Gastrocnemius medialis (tissue), 4 donors: ENCODE measurements around the gene CTDSPL. TPM values are rescaled to one million over a fixed set of nuclear protein-coding genes. Genes with fewer than 3 reads are reported as not detected.

Experiments used
- ATAC-seq, 2 donors: fragments of 150-250 bp; one replicate each; pipeline ENCODE4 v1.9.1; 2016
- DNase-seq, 2 donors: peaks; one replicate each; pipeline ENCODE4 v3.0.0-alpha.2; 2019
- H3K27ac ChIP-seq, 4 donors: fragments of 200-600 bp; sonication (generic); 1 replicate in 1 of 4; 2 replicates in 3 of 4; pipeline ENCODE4 v1.5.1; 2016 to 2018; ENCODE audit warnings: mild to moderate bottlenecking in 2 of 4, moderate library complexity in 1 of 4
- H3K27me3 ChIP-seq, 3 donors: fragments of 200-600 bp; sonication (generic) in 2 of 3; 1 replicate in 1 of 3; 2 replicates in 2 of 3; pipeline versions ENCODE4 v1.5.1 to v1.6.0; 2016 to 2019; ENCODE audit warnings: mild to moderate bottlenecking in 1 of 3, moderate library complexity in 1 of 3
- H3K36me3 ChIP-seq, 2 donors: fragments of 200-600 bp; sonication (generic) in 1 of 2; one replicate each; pipeline ENCODE4 v1.5.1; 2017 to 2018
- H3K4me1 ChIP-seq, 2 donors: fragments of 200-600 bp; sonication (generic) in 1 of 2; one replicate each; pipeline ENCODE4 v1.5.1; 2016 to 2017; ENCODE audit warnings: mild to moderate bottlenecking in 2 of 2
- H3K4me3 ChIP-seq, 4 donors: fragments of 200-600 bp; sonication (generic) in 3 of 4; 1 replicate in 1 of 4; 2 replicates in 3 of 4; pipeline ENCODE4 v1.5.1; 2016 to 2019; ENCODE audit warnings: mild to moderate bottlenecking in 2 of 4
- H3K9me3 ChIP-seq, 3 donors: fragments of 200-600 bp; sonication (generic) in 2 of 3; 1 replicate in 1 of 3; 2 replicates in 2 of 3; pipeline ENCODE4 v1.5.1; 2016 to 2019
- POLR2A ChIP-seq, 2 donors: fragments of 450-650 bp; IDR thresholded peaks; one replicate each; pipeline ENCODE4 v1.6.1; 2017; ENCODE audit warnings: antibody characterized with exemption in 2 of 2, mild to moderate bottlenecking in 2 of 2, moderate library complexity in 2 of 2
- in situ Hi-C, 4 donors: fragments of 200-750 bp; cut with MboI; loops; one replicate each; pipeline versions ENCODE4 v1.15.0 to v1.8.0; 2017; ENCODE audit warnings: low sequenced_read_pairs in 4 of 4
- intact Hi-C: fragments of 100-400 bp; cut with DNase I; formaldehyde crosslinking; loops from one replicate; pipeline ENCODE4 v1.15.1; 2023; ENCODE audit warnings: low total_unique reads
- total RNA-seq, 4 donors: library from RNA; depleted of rRNA; stranded (reverse); fragments of >200 nt; gene quantifications; one replicate each; pipeline versions ENCODE4 v1.1.0 to v1.2.3, GENCODE V29; 2016
- TF ChIP-seq, protein P1 (sequence below), 5 experiments: fragments of 450-650 bp in 3 of 5; fragments of 200-600 bp in 2 of 5; sonication (generic) in 2 of 5; IDR thresholded peaks in 4 of 5; conservative IDR thresholded peaks in 1 of 5; 1 replicate in 4 of 5; 2 replicates in 1 of 5; pipeline ENCODE4 v1.5.1; 2016 to 2019; ENCODE audit warnings: antibody characterized with exemption in 5 of 5, mild to moderate bottlenecking in 3 of 5, moderate library complexity in 3 of 5

Gene CTDSPL
- total RNA-seq, 4 donors from 2014 or later, result 12.1 to 23.1 (median 14.6) TPM

DNA sequence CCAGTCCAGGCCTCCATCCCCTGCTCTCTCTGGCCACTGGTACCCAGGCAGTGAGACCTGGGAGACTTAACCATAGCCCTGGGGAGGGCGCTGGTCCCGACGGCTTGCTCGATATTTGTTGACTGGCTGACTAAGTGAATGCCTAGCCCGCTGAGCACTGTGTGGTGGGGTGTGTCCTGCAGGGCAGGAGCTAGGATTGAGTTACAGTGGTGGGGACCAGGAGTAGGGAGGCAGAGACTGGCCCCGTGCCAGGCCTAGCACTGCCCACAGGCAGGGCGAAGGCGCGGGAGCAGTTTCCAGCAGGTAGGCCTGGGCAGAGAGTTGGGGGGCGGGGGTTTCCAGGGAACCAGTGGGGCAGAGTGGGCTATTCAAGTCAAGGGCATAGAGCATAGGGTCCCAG lies 128.8 kb downstream of the CTDSPL start, which contains the start of gene VILL:
TSS of gene VILL (plus strand) at position 260 of the 400 bp plus-strand sequence. CDS start 2,887 bp downstream, outside the sequence.
- in situ Hi-C loops, result no loop called here
- intact Hi-C loops, result no loop called here
- DNase-seq, result no peak

DNA sequence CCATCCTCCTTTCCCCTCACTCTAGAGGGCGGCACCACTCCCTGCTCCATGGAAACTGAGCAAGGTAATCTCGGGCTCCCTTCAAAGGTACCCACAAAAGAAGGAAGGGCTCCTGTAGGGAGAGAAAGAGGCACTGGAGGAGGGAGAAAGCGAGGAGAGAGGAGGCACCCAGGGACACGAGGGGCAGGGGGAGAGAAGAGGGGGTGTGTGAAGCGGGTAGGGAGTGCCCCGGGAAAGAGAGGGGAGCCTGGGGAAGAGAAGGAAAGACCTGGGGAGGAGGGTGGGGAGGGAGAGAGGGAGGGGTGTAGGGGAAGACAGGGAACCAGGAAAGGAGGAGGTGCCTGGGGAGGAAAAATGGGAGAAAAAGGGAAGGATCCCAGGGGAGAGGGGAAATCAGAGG lies 129.4 kb downstream of the CTDSPL start:
- H3K27me3 ChIP-seq, result no peaks in the 10 kb centered on the region
- TF ChIP-seq, protein P1, sequence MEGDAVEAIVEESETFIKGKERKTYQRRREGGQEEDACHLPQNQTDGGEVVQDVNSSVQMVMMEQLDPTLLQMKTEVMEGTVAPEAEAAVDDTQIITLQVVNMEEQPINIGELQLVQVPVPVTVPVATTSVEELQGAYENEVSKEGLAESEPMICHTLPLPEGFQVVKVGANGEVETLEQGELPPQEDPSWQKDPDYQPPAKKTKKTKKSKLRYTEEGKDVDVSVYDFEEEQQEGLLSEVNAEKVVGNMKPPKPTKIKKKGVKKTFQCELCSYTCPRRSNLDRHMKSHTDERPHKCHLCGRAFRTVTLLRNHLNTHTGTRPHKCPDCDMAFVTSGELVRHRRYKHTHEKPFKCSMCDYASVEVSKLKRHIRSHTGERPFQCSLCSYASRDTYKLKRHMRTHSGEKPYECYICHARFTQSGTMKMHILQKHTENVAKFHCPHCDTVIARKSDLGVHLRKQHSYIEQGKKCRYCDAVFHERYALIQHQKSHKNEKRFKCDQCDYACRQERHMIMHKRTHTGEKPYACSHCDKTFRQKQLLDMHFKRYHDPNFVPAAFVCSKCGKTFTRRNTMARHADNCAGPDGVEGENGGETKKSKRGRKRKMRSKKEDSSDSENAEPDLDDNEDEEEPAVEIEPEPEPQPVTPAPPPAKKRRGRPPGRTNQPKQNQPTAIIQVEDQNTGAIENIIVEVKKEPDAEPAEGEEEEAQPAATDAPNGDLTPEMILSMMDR (IDR thresholded peaks at IDR 0.05 in 4 of 5, conservative IDR thresholded peaks at IDR 0.05 in 1 of 5), result no peak
- TF ChIP-seq POLR2A (IDR thresholded peaks at IDR 0.05), result no peak
- no peak overlapping the region for H3K4me3 ChIP-seq
- in situ Hi-C loops (no loop called here), intact Hi-C loops (no loop called here)
- no peak for ATAC-seq
- no peaks in the 10 kb centered on the region for H3K9me3 ChIP-seq
- no peak overlapping the region for H3K27ac ChIP-seq
- no peak for DNase-seq
- no peaks in the 10 kb centered on the region for H3K36me3 ChIP-seq
- H3K4me1 ChIP-seq, result peaks cover 4 to 6% of the 10 kb centered on the region in 2 donors

More for the DNA sequence above, 128.8 kb downstream of the CTDSPL start, which contains the start of gene VILL:
- Histone ChIP-seq H3K27ac (no peak within 1 kb of the TSS), H3K27me3 (no peaks in the 10 kb centered on the region), H3K4me1 (peaks cover 4 to 6% of the 10 kb centered on the region in 2 donors), H3K9me3 (no peaks in the 10 kb centered on the region), H3K36me3 (no peaks in the 10 kb centered on the region), H3K4me3 (no peak within 1 kb of the TSS)
- TF ChIP-seq, protein P1 (IDR thresholded peaks at IDR 0.05 in 4 of 5, conservative IDR thresholded peaks at IDR 0.05 in 1 of 5), result no peak
- no peak for TF ChIP-seq POLR2A (IDR thresholded peaks at IDR 0.05)
- no peak for ATAC-seq

GRCh38 chr3:37991823-37992222 lies 130.1 kb downstream of the CTDSPL start:
- ATAC-seq, result no peak
- in situ Hi-C loops (no loop called here), intact Hi-C loops (no loop called here)
- TF ChIP-seq, protein P1 (IDR thresholded peaks at IDR 0.05 in 4 of 5, conservative IDR thresholded peaks at IDR 0.05 in 1 of 5), result no peak
- Histone ChIP-seq H3K36me3 (no peaks in the 10 kb centered on the region), H3K27me3 (no peaks in the 10 kb centered on the region), H3K4me3 (no peak overlapping the region), H3K4me1 (peaks cover 4 to 6% of the 10 kb centered on the region in 2 donors), H3K9me3 (no peaks in the 10 kb centered on the region), H3K27ac (no peak overlapping the region)
- DNase-seq, result peak in 1 of 2 donors; percentile 8

GRCh38 chr3:37992271-37993066 lies 130.8 kb downstream of the CTDSPL start:
- peak in 1 of 2 donors; percentile 8 for DNase-seq
- no peak overlapping the region for H3K27ac ChIP-seq
- in situ Hi-C loops (no loop called here), intact Hi-C loops (no loop called here)
- no peak for ATAC-seq
- no peaks in the 10 kb centered on the region for H3K9me3 ChIP-seq
- H3K36me3 ChIP-seq, result no peaks in the 10 kb centered on the region
- peaks cover 4 to 6% of the 10 kb centered on the region in 2 donors for H3K4me1 ChIP-seq
- no peak overlapping the region for H3K4me3 ChIP-seq
- TF ChIP-seq, protein P1 (IDR thresholded peaks at IDR 0.05 in 4 of 5, conservative IDR thresholded peaks at IDR 0.05 in 1 of 5), result no peak
- no peak for TF ChIP-seq POLR2A (IDR thresholded peaks at IDR 0.05)
- no peaks in the 10 kb centered on the region for H3K27me3 ChIP-seq
